Measurements from ENCODE around the gene SORCS2. TPM values are rescaled to one million over a fixed set of nuclear protein-coding genes. Genes with fewer than 3 reads are reported as not detected.

The SORCS2 gene
- total RNA-seq, 1 donor from 2014 or later: not detected

DNA sequence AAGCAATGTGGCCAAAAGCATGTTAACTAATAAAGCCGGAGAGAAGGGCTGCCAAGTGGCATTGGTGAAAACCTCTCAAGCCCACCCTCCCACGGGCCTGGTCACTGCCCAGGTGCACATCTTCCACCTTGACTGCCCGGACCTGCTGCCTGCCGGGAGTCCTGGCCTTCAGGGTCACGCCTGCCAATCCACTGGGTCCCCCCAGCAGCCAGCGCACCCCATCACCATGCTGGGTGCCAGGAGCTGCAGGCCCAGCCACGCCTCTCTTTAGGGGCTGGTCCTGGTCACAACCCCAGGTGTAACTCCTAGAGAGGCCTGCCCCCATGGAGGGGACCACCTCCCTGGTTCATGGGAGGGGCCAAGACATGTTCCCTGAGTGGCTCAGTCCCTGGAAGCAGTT, 176.0 kb downstream of the SORCS2 start:
- Mint-ChIP-seq H3K36me3 (ENCODE audit: low read depth) (no peaks in the 10 kb centered on the region), H3K27me3 (no peaks in the 10 kb centered on the region), H3K9me3 (no peaks in the 10 kb centered on the region), H3K4me3 (no peak overlapping the region), H3K27ac (no peak overlapping the region), H3K4me1 (no peaks in the 10 kb centered on the region)
- TF ChIP-seq, protein P1, sequence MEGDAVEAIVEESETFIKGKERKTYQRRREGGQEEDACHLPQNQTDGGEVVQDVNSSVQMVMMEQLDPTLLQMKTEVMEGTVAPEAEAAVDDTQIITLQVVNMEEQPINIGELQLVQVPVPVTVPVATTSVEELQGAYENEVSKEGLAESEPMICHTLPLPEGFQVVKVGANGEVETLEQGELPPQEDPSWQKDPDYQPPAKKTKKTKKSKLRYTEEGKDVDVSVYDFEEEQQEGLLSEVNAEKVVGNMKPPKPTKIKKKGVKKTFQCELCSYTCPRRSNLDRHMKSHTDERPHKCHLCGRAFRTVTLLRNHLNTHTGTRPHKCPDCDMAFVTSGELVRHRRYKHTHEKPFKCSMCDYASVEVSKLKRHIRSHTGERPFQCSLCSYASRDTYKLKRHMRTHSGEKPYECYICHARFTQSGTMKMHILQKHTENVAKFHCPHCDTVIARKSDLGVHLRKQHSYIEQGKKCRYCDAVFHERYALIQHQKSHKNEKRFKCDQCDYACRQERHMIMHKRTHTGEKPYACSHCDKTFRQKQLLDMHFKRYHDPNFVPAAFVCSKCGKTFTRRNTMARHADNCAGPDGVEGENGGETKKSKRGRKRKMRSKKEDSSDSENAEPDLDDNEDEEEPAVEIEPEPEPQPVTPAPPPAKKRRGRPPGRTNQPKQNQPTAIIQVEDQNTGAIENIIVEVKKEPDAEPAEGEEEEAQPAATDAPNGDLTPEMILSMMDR (IDR thresholded peaks at IDR 0.05): no peak
- ChIA-PET CTCF (no interaction called here), POLR2A (no interaction called here)
- no peak for DNase-seq
- intact Hi-C loops (cut with micrococcal nuclease): no loop called here
- ATAC-seq (ENCODE audit: low read depth): no peak

- H3K4me3 Mint-ChIP-seq: no peak overlapping the region
- ChIA-PET POLR2A (no interaction called here), CTCF (no interaction called here)
- no peak overlapping the region for H3K27ac Mint-ChIP-seq
- H3K9me3 Mint-ChIP-seq: no peaks in the 10 kb centered on the region
- ATAC-seq (ENCODE audit: low read depth) (no peak), DNase-seq (no peak)
- intact Hi-C loops (cut with micrococcal nuclease): no loop called here
- no peaks in the 10 kb centered on the region for H3K4me1 Mint-ChIP-seq
- TF ChIP-seq, protein P1 (IDR thresholded peaks at IDR 0.05): no peak
- no peaks in the 10 kb centered on the region for H3K27me3 Mint-ChIP-seq
- H3K36me3 Mint-ChIP-seq (ENCODE audit: low read depth): no peaks in the 10 kb centered on the region
Observed at GRCh38 chr4:7369511-7369910, 177.2 kb downstream of the SORCS2 start.

DNA sequence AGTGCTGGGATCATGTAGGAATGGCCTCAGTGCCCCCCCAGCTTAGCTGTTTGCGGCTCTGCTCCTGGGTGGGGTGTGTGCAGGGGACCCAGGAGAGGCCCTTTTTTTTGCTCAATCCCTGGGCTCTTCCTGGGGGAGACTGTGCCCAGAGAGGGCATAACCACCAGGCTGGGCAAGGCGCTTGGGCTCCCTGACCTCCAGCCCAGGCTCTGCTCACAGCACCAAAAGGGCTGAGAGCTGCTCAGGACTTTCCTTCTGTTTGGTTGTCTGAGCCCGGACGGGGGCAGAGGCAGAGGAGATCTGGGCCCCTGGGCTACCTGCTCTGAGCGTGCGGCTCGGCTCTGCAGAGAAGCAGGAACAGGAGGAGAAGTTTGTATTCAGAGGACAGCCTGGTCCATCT, 177.7 kb downstream of the SORCS2 start:
- DNase-seq (no peak), ATAC-seq (ENCODE audit: low read depth) (no peak)
- TF ChIP-seq, protein P1 (IDR thresholded peaks at IDR 0.05): no peak
- Mint-ChIP-seq H3K27ac (no peak overlapping the region), H3K4me1 (no peaks in the 10 kb centered on the region), H3K9me3 (no peaks in the 10 kb centered on the region), H3K4me3 (no peak overlapping the region), H3K27me3 (no peaks in the 10 kb centered on the region), H3K36me3 (ENCODE audit: low read depth) (no peaks in the 10 kb centered on the region)
- intact Hi-C loops (cut with micrococcal nuclease): no loop called here
- POLR2A ChIA-PET: no interaction called here
- CTCF ChIA-PET: no interaction called here

DNA sequence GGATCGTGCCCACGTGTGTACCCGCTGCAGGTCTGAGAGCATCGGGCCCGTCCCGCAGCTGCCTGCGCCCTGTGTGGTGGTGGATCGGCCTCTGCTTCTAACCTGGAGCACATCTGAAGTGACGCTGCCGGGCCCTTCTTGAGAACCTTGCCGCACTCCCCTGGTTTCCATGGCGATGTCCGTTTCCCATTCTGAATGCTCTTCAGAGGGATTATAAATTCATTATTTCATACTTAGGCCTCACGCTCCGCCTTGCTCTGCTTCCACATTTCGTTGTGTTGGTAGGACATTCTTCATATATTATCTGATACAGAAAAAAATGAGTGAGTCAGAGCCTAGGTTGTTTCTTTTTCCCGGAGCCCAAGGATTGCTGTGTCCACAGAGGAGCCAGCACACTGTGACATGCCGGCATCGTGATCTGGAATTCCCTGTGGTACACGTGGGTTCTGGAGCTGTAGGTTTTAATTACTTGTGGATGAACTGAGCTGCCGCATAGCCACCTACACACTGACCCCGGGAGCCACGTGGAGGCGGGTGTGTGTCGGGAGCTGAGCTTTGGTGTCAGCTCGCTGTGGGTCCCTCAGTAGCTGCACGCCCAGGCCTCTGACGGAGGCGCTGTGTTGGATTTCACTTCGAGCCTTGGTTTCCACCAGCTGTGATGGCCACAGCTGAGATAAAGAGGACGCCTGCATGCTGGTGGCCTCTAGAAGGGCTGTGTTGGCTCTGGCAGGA, 179.0 kb downstream of the SORCS2 start:
- Mint-ChIP-seq H3K36me3 (ENCODE audit: low read depth) (no peaks in the 10 kb centered on the region), H3K27ac (no peak overlapping the region), H3K9me3 (no peaks in the 10 kb centered on the region), H3K4me3 (no peak overlapping the region), H3K27me3 (peaks cover 4% of the 10 kb centered on the region), H3K4me1 (no peaks in the 10 kb centered on the region)
- POLR2A ChIA-PET: no interaction called here
- intact Hi-C loops (cut with micrococcal nuclease): no loop called here
- TF ChIP-seq, protein P1 (IDR thresholded peaks at IDR 0.05): no peak
- ATAC-seq (ENCODE audit: low read depth) (no peak), DNase-seq (no peak)
- CTCF ChIA-PET: no interaction called here

DNA sequence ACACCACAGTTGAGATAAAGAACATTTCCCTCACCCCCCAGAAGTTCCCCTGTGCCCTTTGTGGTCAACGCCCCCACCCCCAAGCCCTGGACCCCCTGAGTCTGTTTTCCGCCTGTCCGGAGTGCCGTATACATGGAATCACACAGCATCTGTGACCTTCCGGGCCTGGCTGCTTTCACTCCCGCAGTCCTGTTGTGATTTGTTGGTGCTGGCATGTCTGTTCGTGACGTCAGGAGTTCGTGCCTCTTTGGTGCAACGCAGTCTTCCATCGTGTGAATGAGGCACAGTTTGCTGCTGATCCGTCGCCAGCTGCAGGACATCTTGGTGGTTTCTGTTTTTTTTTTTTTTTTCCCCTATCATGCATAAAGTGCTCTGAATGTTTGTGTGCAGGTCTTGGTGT, 180.3 kb downstream of the SORCS2 start:
- peaks cover 8% of the 10 kb centered on the region for H3K27me3 Mint-ChIP-seq
- ChIA-PET POLR2A (no interaction called here), CTCF (no interaction called here)
- TF ChIP-seq, protein P1 (IDR thresholded peaks at IDR 0.05): no peak
- H3K4me3 Mint-ChIP-seq: no peak overlapping the region
- no peak overlapping the region for H3K27ac Mint-ChIP-seq
- ATAC-seq (ENCODE audit: low read depth): no peak
- no peak for DNase-seq
- H3K36me3 Mint-ChIP-seq (ENCODE audit: low read depth): no peaks in the 10 kb centered on the region
- H3K9me3 Mint-ChIP-seq: no peaks in the 10 kb centered on the region
- intact Hi-C loops (cut with micrococcal nuclease): no loop called here
- no peaks in the 10 kb centered on the region for H3K4me1 Mint-ChIP-seq

Data from activated B cell treated with CpG ODN at 0.5 μM for 24 hours (primary cell).